Measurements from ENCODE around the gene SERP2.

DNA sequence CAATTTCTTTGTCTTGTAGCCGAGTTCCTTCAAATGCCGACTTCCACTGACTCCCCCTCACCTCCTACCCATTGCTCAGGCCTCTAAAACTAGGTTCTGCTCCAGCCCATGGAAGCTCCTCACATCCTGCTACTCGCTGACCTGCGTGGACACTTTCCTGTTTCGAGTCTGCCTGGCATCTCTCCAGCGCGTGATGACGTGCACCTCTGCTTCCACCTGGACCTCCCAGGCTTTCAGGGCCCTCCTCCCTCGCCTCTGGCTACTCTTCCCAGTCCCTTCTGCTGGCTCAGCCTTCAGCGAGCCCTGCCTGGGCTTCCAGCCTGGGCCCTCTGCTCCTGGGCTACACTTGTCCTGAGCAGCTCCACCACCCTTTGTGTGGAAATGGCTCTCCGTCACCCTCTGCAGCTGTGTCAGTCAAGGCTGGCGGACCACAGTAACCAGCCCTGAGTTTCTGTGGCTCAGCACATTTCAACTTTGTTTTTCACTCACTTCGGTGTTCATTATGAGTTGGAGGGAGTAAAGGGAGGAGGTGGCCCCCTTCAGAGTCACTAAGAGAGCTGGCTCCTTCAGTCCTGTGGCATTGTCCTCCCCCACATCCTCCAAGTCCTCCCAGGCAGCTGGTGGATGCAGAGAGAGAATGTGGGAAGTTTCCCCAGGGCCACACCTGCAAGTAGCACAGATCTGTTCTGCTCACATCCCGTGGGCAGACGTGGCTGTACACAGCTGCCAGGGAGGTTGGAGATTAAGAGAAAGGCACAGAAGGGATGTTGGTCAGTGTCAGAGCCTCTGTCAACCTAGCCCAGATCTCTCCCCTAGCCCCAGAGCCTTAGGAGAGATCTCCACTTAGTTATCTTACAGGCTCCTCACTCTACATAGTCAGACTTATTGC is 49.4 kb downstream of the SERP2 start:
- TF ChIP-seq, protein P1, sequence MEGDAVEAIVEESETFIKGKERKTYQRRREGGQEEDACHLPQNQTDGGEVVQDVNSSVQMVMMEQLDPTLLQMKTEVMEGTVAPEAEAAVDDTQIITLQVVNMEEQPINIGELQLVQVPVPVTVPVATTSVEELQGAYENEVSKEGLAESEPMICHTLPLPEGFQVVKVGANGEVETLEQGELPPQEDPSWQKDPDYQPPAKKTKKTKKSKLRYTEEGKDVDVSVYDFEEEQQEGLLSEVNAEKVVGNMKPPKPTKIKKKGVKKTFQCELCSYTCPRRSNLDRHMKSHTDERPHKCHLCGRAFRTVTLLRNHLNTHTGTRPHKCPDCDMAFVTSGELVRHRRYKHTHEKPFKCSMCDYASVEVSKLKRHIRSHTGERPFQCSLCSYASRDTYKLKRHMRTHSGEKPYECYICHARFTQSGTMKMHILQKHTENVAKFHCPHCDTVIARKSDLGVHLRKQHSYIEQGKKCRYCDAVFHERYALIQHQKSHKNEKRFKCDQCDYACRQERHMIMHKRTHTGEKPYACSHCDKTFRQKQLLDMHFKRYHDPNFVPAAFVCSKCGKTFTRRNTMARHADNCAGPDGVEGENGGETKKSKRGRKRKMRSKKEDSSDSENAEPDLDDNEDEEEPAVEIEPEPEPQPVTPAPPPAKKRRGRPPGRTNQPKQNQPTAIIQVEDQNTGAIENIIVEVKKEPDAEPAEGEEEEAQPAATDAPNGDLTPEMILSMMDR (IDR thresholded peaks at IDR 0.05): no peak
- no peak for TF ChIP-seq EP300 (IDR thresholded peaks at IDR 0.05)
